HG03342 (cell line): ENCODE measurements around the gene CEMIP2.
A peak's percentile ranks its signal among the peaks of the same experiment; 100 is the strongest.

Experiments
- ATAC-seq: cut with Tn5 transposase; IDR thresholded peaks from one replicate; pipeline ENCODE4 v1.9.1; 2021; ENCODE audit warnings: mild to moderate bottlenecking, moderate library complexity; ENCODE audit not compliant: unreplicated experiment

Gene CEMIP2

DNA sequence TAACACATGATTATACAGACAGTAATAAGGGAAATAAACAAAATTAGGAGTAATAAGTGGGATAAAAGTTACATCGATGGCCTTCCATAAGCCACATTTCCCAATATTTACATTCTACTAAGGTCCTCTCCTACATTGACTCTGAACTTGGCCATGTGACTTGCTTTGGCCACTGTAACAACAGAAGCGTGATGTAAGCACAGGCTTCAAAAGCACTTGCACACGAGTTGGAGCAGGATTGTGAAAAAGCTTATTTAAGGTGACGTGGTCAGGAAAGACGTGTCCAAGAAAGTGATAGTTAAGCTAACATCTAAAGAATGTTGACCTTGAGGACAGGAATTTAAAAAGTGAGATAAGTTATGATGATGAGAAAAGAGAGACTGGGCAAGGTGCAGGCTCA is 9.8 kb upstream of the CEMIP2 start:
- ATAC-seq, result no peak

DNA sequence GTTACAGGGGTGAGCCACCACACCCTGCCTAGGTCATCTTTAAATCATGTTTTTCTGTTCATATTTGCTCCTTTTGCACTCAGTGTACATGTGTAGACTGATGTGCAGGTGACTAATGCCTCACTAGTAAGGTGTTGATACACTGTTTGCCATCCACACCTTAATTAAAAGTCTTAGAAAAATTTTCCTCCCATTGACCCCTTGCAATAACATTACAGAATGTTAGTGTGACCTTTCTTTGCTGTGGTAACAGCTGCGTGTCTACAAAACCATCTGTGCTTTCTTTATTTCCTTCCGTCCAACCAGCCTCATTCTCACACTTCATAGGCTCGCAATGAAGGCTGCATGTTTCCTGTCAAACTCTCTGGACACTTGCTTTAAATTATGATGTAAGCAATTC is 6.6 kb upstream of the CEMIP2 start:
- peak; percentile 74 for ATAC-seq

DNA sequence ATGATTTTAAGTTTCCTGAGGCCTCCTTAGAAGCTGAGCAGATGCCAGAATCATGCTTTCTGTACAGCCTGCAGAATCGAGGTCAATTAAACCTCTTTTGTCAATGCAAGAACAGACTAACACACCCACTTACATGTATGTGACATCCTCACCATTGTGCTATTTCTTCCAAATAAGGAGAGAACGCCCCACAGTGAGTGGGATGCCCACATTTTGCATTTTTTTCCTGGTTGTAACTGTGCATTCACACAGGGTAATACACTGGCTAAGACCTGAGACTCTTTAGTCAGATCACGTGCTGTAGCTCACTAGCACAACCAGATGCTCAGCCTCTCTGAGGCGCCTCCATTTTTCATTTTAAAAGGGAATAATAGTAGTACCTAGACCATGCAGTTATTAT is 4.4 kb upstream of the CEMIP2 start:
- no peak for ATAC-seq

DNA sequence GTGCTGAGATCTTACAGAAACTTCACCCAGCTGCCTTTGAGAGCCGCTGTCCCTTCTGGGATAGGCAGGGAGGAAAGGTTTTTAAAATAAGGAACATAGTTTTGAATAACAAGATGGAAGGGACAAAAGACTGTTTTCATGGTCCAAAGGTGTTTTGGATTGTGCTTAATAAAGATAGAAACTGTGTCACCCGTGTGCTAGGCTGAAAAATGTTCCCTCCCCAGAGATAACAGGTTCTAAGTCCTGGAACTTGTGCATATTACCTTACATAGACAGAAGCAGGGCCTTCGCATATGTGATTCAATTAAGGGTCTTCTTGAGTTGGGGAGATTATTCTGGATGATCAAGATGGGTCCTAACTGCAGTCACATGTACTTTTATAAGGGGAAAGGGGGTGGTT is 1.9 kb upstream of the CEMIP2 start:
- no peak for ATAC-seq

DNA sequence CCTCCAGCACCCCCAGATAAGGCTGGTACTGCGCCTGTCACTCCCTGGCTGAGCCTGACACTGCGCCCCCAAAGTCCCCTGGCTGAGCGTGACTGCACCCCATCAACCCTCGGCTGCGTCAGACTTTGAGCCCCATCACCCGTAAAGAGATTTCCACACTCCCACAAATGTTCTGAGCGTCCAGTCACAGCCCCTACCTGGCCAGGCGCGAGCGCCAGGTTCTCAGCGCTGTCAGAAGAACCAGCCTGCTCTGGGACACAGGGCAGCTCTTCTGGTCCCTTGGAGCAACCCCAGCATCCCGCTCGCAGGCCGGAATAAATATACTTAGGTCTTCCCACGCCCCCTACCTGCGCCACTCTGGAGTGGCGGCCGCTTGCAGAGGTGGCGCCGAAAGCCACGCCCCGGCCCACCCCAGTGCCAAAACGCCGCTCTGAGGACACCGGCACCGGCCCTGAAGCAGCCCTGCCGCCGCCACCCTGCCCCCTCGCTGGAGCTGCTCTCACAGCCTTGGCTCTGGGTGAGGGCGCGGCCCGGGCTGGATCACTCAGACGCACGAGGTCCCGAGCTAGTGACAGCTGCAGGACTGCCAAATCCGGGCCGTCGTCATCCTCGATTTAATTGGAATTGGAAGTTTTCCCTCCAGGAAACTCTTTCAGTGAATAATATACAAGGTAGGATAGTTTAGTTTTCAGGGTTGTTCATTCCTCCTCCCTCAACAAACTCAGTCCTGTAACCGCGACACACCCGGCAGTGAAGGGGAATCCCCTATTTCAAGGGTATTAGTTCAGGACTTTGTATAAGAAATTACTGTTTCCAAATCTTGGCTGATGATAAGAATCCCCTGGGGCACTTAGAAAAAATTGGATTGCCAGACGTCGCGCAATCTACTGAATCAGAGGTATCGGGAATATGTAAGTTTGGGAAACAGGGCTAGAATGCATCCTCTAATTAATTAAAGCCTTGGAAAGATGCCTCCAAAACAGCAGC is 1.2 kb upstream of the CEMIP2 start:
- ATAC-seq, result peak; percentile 35

DNA sequence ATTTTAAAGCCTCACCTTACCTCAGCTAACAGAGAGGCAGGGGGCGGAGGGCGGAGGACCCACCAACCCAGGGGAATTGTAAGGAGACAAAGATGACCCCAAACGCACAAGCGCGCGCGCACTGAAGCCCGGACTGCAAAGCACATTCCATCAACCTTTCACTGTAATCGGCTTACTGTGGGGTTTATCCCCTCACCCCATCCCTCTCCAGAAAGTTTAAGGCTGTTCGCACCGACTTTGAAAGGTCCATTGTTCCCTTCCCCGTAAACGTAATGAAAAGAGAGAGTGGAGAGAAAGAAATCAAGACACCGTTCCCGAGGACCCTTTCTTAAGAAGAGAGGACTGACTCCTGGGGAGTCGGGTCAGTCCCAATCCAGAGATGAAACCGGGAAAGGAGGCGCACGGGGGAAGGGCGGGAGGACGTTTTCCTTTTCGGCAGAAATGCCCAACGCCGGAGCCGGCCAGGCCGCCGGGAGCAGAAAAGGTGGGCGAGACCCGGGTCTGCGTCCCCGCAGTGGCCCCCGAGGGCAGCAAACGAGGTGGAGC is 464 bp downstream of the CEMIP2 start:
- ATAC-seq, result no peak

DNA sequence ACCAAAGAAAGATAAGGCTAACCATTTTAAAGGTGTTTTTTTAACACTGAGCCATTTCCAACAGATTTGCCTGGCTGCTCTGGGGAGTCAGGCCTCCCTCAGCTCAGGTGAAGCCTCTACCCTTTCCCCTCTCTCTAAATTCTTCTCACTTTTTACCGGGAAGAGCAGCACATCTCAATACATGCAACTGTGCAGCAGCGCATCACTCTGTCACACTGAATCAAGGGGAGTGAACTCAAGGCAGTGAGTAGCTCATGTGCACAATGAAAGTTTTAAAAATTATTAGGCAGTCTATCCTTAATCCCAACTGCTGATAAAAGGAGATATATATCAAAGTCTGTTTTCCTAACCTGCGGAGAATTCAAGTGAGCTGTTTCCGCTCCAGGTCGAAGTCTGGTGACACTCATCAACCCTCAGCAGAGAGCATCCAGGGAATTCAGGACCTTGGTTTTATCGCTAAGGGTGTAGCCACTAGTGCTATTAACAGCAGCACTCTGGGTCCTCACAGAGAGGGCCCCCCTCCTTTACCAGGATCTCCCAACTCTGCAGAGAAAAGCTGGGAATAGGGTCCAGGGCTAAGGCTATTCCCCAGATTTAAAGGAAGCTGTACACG is 1.0 kb downstream of the CEMIP2 start:
- ATAC-seq, result no peak

DNA sequence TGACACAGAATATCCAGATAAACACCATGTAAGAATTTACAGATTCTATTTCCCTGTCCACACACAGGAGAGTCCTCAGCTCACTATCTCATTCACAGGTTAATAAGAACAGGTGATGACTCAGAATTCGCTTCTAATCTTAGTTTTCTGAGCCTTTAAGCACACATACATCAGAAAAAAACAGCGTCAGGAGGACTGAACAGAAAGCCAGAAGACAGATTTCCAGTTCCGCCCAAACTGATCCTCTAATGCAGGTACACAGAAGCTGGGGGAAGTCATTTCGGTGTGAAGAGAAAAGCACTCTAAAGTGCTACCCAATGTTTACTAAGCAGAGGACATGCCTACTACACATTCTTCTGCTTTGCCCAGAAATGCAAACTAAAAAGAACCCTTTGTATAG is 1.6 kb downstream of the CEMIP2 start:
- no peak for ATAC-seq

DNA sequence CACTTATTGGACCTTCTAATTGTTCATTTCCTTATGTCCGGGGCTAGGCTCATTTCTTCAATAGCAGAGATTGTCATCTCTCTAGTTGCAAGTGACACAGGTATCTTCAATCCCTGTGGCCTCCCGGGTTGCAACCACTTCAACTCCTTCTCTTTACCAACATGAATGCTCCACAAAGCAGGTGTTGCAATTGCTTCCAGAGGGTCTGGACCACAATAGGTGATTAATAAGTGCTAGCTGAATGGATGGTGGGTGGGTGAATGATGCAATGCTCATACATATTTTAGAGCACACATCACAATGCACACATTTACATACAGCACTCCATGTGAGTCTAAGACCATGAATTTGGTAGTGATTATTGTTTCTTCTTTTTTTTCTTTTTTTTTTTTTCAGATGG is 2.6 kb downstream of the CEMIP2 start:
- no peak for ATAC-seq

DNA sequence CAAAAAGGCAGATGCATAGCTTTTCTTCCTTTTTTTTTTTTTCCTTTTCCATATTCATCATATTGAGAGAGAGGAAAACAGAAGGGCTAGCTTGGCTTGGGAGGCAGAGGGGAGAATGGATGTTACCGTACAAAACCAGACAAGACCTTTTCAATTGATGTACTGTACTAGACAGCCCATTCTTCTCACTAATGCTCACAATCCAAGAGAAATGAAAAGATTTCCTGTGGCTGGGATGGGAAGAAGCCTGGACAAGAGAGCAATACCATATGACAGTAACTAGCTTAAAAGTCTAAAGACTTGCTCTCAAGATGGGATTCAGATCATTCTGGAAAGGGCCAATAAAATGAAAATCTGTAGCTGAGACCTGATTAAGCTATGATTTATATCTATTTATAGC is 3.4 kb downstream of the CEMIP2 start:
- no peak for ATAC-seq

DNA sequence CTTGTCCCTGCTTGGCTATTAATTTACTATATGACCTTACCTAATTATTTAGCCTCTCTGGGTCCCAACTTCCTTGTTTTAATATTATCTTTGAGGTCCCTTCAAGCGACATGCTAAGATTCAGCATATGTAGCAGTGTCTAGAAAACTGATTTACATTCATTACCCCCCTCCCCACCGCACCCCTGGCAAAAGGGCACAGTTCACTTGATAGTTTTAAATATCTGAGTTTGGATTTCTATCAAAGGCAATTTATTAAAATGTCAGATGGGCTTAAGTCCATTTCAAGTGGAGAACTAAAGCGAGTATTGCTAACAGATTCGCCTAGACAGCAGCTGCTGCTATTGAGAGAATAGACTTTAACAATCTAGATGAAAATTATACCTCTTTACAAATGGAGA is 3.9 kb downstream of the CEMIP2 start:
- no peak for ATAC-seq

DNA sequence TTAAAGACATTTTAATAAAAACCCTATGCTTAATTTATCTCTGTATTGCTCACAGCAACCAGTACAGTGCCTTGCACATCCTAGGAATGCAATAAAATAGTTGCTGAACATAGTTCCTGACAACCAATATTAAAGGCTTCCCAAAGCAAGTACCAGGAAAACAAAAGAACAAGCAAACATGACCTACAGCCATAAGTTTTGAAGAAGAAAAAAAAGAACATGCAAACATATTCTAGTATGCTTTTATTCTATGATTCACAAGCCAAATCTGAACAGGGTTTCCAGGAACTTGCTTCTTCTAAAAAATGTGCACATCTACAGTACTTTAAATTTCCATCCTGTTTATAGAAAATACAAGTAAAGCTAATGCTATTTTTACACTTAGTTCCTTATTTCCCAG is 4.5 kb downstream of the CEMIP2 start:
- ATAC-seq, result no peak

DNA sequence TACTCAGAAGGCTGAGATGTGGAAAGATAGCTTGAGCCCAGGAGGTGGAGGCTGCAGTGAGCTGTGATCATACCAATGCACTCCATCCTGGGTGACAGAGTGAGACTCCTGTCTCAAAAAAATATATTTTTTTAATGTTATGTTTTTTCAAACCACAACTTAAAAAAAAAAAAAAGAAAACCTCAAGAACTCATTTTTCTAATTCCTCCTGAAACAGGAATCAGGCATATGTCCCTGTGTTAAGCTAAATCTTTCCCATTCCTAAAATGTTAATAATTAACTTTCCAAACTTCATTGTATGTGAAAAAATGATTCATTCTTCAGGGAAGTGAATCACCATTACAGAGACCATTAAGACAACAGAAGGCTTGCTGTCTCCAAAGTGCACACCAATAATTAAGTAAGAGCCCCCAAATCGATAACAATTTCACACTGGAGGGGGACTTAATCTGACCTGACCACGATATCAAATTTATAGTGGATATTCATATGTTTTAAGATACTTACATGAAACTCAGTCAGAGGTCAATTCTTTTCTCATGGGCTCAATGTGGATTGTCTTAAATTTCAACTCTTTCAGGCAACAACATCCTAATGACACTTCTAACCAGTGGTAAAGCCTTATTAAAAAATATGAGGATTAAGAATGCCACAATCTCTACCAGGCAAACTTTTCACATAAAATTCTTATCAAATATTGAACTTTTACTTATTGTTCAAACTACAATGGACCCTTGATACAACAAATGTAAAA is 5.2 kb downstream of the CEMIP2 start:
- ATAC-seq, result no peak

DNA sequence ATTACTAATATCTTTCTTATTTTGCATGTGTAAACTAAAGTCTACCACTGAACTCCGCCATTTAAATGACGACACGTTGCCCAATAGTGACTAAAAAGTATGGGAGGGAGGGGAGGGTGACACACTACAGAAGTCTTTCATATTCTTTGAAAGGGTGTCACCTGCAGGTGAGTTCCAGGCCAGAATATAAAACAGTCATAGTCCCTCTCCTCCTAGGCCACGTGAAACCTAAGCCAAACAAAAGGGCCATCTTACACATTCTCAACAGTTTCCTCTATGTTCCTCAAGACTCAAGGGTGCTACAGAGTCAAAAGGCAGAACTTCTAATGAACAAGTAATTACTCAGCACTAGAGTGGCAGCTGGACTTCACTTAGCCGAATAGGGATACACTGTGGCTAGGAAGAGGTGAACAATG is 6.4 kb downstream of the CEMIP2 start:
- no peak for ATAC-seq

DNA sequence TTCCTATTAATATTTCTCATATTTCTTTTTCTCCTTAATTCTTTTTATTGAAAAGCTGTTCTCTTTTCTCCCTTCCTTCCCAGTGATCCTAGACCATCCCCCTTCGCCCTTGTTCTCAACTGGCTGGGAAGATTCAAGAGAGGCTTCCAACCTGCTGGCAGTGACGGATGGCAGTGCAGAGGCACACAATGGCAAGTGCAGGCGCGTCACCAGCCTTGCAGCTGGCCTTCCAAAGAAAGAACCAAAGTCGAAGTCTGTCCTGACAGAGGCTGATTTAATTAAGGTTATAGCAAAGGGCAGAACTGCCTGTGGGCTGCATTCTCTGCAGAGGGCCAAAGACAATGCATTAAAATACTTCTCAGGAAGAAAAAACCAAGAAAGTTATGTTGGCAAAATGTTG is 7.4 kb downstream of the CEMIP2 start:
- ATAC-seq, result no peak

DNA sequence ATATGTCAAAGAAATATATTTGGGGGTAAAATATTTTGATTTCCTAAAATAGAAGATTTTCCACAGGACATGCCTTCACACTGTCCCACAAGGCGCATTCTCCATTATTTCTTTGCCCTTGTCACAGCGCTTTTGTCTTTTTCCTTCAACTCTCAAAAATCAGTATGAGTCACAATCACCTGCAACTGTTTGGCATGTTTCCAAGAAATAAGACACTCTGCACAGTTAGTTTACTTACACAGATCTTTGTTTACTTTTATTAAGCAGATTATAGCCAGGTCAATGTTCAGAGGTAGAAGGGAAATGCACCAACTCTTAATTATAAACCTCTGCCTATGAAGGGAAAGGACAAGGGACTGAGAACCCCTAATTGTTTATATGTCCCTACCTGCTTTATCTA is 9.5 kb downstream of the CEMIP2 start:
- ATAC-seq, result no peak

DNA sequence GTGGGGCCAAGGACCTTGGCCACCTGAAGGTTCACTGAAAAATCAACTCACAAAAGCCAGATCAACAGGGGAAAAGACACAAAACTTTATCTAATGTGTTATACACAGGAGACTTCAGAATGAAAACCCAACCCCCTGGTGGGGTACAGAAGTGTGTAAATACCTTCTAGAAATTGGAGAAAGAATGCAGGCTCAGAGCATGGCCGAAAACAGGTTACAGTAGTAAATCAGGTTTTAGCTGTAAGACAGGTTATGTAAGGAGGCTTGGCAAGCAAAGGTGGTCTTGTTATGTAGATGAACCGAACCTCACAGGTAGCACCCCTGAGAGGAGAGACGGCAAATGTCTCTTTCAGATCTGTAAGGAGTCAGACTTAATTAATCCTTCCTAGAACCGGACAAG is 10.0 kb downstream of the CEMIP2 start:
- ATAC-seq, result no peak

DNA sequence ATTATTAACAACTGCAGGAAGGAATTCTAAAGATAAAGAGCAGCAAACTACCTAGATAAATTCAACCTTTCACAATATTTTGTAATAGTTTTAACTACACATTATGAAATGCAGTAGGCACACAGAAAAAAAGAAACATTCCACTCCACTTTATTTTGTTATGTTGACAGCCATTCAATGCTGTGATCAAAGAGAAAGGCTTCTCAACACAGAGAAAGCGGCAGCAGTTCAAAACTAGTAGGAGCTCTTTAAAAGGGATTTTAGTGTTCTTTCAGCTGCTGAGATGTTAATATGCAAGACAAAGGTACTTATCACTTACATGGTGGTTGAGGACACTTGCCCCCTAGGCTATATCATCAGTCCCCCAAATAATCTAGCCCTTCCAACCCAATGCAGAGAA is 11.6 kb downstream of the CEMIP2 start:
- ATAC-seq, result no peak

DNA sequence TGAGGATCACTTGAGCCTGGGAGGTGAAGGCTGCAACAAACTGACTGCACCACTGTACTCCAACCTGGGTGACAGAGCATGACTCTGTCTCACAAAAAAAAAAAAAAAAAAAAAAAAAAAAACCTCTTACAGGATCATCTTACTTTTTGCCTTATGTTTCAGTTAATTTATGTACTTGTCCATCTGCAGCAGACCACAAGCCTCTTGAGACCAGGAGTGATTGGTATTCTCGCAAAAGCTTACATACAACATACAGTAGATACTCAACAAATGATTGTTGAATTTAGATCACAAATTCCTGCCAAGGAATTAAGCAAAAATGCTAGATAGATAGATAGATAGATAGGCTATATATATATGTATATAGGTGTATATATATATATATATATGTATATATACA is 12.4 kb downstream of the CEMIP2 start:
- no peak for ATAC-seq

DNA sequence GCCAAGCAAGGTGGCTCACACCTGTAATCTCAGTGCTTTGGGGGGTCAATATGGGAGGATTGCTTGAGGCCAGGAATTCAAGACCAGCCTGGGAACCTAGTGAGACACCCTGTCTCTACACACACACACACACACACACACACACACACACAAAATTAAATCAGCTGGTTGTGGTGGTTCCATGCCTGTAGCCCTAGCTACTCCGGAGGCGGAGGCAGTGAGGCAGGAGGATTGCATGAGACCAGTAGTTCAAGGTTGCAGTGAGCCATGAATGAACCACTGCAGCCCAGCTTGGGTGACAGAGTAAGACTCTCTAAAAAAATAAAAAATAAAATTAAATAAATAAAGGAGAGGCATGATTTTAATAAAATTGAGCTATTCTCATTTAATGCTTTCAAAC is 13.1 kb downstream of the CEMIP2 start:
- ATAC-seq, result no peak

DNA sequence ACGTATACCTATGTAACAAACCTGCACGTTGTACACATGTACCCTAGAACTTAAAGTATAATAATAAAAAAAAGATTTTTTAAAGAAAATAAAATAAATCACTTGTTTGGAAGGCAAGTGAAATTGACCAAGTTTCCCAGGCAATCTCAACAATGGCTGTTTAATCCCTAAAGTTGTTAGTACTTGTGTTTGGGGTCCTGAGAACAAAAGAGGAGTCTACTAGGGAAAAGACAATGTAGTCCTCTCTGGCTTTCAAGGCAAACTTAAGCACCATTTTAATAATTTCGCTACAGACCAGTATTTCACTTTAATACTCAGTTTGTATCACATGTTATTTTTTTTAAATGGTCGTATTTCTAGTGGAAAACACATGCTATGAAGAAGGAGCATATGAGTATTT is 14.2 kb downstream of the CEMIP2 start:
- ATAC-seq, result no peak
